ENCODE results near the gene MEIS1.

Gene MEIS1

GRCh38 chr2:66572391-66572790 is 137.5 kb downstream of the MEIS1 start:
- no peak for DNase-seq (ENCODE audit: low read depth, low spot score)
- H3K4me3 ChIP-seq (ENCODE audit: low read length) = no peak overlapping the region

DNA sequence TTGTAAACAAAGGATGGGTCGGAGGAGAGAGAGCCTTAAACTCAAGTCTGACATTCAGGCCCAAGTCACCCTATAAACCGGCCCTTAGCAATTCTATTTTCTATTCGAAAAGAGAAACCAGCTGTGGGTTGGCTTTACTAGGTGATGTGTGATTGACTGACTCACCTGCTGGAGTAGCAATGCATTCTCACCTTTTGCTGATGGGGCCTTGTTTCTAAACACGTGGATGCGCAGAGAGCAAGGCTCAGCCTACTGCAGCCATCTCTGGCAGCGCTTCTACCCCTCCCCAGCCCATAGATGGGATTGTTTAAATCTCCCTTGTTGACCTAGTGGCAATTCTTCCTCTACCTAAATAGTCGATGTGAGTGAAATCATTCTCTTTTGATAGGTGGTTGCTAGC is 138.5 kb downstream of the MEIS1 start:
- no peak for DNase-seq (ENCODE audit: low read depth, low spot score)
- no peak overlapping the region for H3K4me3 ChIP-seq (ENCODE audit: low read length)

DNA sequence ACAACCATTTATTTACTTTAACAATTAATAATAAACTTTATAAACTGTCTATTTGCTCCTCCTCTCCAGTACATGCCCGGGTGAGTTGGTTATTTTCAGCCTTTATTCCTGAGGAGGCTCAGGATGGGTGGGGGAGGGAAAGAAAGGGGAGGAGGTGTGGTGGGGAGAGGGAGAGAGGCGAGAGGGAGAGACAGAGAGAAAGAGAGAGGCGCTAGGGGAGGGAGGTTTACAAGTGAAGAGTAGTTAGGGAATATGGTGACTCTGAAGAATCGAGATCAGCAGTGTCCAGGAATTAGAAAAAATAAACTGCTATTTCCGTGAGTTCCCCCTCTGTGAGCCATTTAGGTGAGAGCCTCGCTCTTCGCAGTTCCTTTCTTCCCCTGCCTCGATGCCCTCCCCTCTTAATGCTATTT is 138.9 kb downstream of the MEIS1 start:
- no peak overlapping the region for H3K4me3 ChIP-seq (ENCODE audit: low read length)
- no peak for DNase-seq (ENCODE audit: low read depth, low spot score)

GRCh38 chr2:66574701-66575624 is 140.0 kb downstream of the MEIS1 start:
- DNase-seq (ENCODE audit: low read depth, low spot score) = no peak
- no peak overlapping the region for H3K4me3 ChIP-seq (ENCODE audit: low read length)

GRCh38 chr2:66575625-66576310 is 140.8 kb downstream of the MEIS1 start:
- no peak overlapping the region for H3K4me3 ChIP-seq (ENCODE audit: low read length)
- no peak for DNase-seq (ENCODE audit: low read depth, low spot score)

DNA sequence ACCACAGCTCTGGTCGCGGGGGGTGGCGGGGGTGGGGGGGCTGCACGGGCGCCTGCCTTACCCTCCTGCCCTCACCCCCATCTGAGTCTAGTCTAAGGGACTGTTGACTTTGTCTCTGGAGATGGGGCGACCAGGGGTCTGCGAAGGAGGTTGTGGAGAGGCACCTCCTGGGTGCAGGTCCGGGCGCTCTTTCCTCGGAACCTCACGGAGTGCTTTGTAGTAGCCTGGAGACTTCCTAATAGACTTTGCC is 141.3 kb downstream of the MEIS1 start:
- H3K4me3 ChIP-seq (ENCODE audit: low read length) = no peak overlapping the region
- DNase-seq (ENCODE audit: low read depth, low spot score) = no peak

DNA sequence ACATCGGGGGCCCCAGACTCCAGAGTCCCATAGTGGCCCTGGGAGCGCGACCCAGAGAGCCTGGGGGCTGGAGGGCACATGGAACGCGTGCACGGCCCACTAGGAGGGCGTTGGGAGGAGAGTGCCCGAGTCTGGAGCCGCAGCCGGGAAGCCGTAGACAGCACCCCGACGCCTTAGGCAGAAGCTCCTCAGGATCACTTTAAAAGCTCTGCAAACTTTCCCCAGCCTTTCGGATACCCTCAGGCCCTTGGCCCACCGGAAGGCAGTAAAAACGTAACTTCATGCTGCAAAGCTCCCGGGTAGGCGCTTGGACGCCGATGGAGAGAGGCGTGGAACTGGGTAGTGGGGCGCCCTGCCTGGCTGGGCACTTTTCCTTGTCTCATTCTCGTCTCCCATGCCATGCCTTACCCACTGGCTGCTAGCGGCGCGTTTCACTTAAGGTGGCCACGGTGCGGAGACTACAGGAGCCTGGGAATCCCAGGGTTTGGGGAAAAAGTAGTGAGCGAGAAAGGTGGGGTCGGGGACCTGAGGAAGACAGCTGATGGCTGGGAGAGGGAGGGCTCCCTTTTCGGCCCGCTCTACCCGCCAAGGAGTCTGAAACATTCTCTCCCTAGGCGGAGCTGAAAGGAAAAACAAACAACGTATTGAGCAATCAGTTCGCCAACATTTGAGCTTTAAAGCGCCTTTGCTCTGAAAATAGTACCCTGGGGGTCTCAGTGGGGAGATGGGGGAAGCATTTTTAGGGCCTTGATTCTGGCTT is 141.8 kb downstream of the MEIS1 start:
- no peak overlapping the region for H3K4me3 ChIP-seq (ENCODE audit: low read length)
- DNase-seq (ENCODE audit: low read depth, low spot score) = no peak

DNA sequence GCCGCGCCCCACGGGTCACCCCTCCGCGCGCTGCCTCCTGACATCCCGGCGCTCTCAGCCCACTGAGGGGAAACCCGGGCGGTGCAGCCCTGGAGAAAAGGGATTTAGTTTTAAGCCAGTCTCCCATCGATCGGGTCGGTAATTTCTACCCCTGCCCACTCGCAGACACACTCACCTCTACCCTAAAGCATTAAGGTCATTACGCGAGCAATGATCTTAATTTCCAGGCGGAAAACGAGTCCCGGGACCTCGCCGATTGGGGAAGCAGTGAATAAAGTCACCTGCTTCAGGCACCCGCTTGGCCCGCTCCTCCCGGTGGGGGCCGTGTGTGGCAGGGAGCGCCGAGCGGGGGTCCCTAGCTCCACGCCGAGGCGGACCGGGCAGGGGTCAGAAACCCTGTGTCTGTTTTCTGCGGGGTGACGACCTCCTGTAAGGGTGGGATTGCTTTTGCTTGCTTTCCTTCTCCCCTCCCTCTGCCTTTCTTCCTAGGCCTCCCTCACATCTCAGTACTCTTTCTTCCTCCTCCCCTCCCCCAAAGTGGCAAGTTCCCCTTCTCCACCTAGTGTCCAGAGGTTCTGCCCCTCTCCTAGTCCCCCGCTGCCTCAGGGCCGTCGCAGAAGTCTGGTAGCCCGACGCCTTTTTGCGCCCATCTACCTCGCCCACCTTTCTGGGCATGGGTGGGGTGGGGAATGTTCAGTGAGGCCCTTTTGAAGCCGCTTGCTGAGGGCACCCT is 142.6 kb downstream of the MEIS1 start:
- no peak for DNase-seq (ENCODE audit: low read depth, low spot score)
- no peak overlapping the region for H3K4me3 ChIP-seq (ENCODE audit: low read length)

GRCh38 chr2:66578054-66578686 is 143.2 kb downstream of the MEIS1 start:
- no peak for DNase-seq (ENCODE audit: low read depth, low spot score)
- no peak overlapping the region for H3K4me3 ChIP-seq (ENCODE audit: low read length)

GRCh38 chr2:66578687-66579106 is 143.8 kb downstream of the MEIS1 start:
- no peak overlapping the region for H3K4me3 ChIP-seq (ENCODE audit: low read length)
- no peak for DNase-seq (ENCODE audit: low read depth, low spot score)

GRCh38 chr2:66579186-66580126 is 144.5 kb downstream of the MEIS1 start:
- DNase-seq (ENCODE audit: low read depth, low spot score) = no peak
- H3K4me3 ChIP-seq (ENCODE audit: low read length) = no peak overlapping the region

- DNase-seq (ENCODE audit: low read depth, low spot score) = no peak
- no peak overlapping the region for H3K4me3 ChIP-seq (ENCODE audit: low read length)
These were observed 145.5 kb downstream of the MEIS1 start for GRCh38 chr2:66580166-66581049.

DNA sequence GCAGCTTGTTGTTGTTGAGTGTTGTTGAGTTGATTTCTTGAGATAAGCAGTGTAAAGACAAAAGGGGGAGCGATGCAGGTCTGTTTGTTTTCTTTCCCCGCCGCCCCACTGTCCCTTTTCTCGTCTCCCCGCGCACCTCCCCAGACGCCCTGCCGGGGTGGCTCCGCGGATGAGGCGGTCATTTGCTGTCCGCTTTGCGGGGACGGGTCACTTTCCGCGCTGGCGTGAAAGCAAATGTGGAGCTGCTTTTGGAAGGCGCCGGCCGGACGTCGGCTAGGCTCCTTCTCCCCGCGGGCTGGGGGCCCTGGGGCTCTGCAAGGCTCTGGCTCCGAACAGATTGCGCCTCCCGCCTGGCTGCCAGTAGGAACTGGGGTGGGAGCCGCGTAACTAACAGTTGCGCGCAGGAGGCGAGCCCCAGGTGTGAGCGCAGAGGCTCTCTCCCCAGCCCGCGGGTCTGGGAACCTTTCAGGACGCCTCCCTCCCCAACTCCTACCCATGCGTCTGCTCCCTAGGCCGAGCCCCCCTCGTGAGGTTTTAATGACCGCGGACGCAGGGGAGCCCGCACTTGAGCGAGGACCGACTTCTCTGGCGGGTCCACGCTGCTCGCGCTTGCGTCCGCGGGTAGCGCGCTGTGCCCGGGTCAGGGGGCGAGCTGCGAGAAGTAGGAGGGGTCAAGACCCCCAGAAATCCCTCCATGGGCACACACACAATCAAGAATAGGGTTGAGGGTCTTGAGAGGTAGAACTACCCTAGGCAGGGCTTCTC is 146.6 kb downstream of the MEIS1 start:
- H3K4me3 ChIP-seq (ENCODE audit: low read length) = no peak overlapping the region
- no peak for DNase-seq (ENCODE audit: low read depth, low spot score)

GRCh38 chr2:66582104-66582986 is 147.4 kb downstream of the MEIS1 start:
- no peak overlapping the region for H3K4me3 ChIP-seq (ENCODE audit: low read length)
- DNase-seq (ENCODE audit: low read depth, low spot score) = no peak

All from Jurkat, Clone E6-1 (cell line).